Left colon (tissue), 2 donors: ENCODE measurements around the gene SYNC. TPM values are rescaled to one million over a fixed set of nuclear protein-coding genes. Genes with fewer than 3 reads are reported as not detected.

Experiments used
- ATAC-seq: fragments of 200-7000 bp; cut with Tn5 transposase; one replicate; pipeline ENCODE4 v1.9.1; 2020; ENCODE audit warnings: mild to moderate bottlenecking, moderate library complexity
- DNase-seq, 2 donors: peaks; one replicate each; pipeline ENCODE4 v3.0.0-alpha.2; 2020
- intact Hi-C, 2 donors: fragments of 100-400 bp; cut with DNase I in 1 of 2; cut with micrococcal nuclease in 1 of 2; formaldehyde crosslinking; loops; one replicate each; pipeline versions ENCODE4 v1.11.2 to v1.14.0; 2022; cut with DNase I, micrococcal nuclease
- long read RNA-seq: library from polyadenylated mRNA; unstranded; transcript quantifications from one replicate; pipeline ENCODE4 v2.0.0, GENCODE V29; 2021
- total RNA-seq, 2 donors: library from RNA; stranded (reverse); fragmentation: NEBNext Ultra II Directional; extraction: Animal tissue kit (Norgen Biotek cat#: 25700); gene quantifications; one replicate each; pipeline ENCODE4 v1.2.1, GENCODE V29; 2021
- donor health status: DM: no; HTN: no; CAD: no.
- donor health status: DM: yes; HTN: yes; CAD: no.

Gene SYNC
- 10 to 100 TPM; 16.4 to 20.3 TPM for total RNA-seq
- long read RNA-seq, transcript SYNC-201 (4 exons, 1,824 nt), result major isoform, 72 of 148 reads
- long read RNA-seq, transcript SYNC-202 (5 exons, 3,398 nt), result minor isoform, 35 of 148 reads
- long read RNA-seq, partial matches to known transcripts, result 10 of 148 reads
- long read RNA-seq, other reads (novel, unspliced or antisense), result 31 of 148 reads

DNA sequence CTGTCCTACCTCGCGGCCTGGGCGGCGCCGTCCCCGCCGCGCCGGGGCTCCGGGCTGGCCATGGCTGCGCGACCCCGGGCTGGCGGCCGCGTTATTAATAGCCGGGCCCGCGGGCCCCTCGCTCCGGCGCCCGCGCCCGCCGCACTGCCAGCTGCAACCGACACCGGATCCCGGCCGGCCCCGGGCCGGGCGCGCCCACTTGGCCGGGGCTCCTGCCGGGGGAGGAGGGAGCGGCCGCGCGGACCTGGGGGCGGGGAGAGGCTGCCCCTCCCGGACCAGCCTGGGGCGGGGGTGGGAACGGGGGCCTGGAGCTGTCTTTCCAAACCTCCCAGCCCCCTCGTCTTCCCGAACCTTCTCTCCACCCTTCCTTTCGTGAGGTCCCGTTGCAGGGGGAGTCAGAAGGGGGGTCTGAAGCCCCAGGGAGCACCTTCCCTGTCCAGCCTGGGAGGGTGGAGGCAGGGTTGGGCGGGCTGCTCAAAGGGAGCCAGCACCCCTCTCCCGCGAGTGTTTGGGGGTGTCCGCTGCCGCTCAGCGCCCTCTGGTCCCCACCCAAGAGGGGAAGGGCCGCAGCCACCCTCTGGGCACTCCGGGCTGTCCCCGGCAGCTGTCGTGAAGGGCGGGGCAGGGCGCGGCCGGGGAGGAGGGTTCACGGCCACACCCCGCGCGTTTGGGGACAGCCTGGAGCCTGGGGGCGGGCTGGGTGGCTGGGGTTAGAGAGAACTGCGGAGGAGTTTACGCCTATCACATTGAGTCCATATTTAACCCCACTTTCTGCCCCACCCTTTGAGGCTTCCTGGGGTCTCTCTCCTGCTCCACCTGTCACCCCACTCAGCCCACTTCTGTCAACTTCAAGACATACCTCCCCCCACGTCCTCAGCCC is at the start of gene SYNC:
TSS of gene SYNC (minus strand) at position 172 of the 880 bp plus-strand sequence. CDS start at position 62, 110 bp downstream.
- ATAC-seq, result peak; percentile 78
- intact Hi-C loops, result no loop called here
- peak; percentile 91 for DNase-seq

DNA sequence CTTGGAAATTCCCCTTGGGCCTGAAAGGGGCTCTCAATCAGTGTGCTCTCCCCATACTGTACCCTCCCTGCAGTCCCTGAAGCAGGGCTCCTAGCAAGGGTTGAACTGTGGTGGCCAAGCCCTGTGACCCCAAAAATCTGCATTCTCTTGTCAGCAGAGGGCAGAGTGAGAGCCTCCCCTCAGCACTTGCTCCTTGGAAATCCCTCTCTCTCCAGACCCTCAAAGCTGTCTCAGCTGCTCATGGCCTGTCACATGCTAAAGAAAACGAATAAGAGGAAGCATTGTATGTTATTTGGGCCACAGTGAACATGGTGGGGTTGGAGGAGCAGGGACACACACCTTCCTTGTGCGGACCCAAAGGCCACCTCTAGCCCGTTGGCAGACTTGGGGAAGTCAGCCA is 47.2 kb upstream of the SYNC start:
- ATAC-seq (no peak), DNase-seq (no peak)
- intact Hi-C loops, result no loop called here

DNA sequence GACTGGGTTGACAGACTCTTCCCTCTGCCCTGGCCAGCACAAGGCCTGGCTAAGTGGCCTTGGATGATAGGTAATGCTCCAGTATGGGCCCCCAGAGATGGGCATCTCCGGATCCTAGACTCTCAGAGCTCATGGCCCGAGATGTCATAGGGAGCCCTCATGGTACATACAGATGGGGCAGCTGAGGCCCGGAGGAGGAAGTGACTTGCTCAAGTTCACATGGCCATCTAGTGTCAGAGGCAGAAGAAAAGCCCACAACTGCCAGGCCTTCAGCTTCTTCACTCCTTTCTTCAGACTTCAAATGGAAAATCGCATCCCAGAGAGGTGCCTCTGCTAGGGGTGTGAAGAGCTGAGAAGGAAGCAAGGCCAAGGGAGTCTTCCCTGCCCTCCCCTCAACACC is 46.8 kb upstream of the SYNC start:
- intact Hi-C loops, result no loop called here
- ATAC-seq (no peak), DNase-seq (no peak)

DNA sequence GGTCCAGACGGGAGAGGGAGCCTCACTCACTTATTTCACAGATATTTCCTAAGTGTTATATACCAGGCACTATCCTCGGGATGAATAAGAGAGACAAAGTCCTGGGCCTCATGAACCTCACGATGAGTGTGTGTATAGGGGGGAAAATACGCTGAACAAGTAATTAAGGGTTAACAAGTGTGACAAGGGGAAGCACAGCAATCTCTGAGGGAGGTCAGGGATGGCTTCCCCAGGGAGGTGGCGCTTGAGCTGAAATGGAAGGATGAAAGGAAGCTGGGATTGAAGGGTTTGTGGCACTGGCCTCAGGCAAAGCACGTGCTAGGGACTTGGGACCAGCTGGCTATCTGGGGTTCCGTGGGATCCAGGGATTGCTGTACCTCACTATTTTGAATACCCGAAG is 46.4 kb upstream of the SYNC start:
- intact Hi-C loops, result no loop called here
- DNase-seq, result no peak
- no peak for ATAC-seq

DNA sequence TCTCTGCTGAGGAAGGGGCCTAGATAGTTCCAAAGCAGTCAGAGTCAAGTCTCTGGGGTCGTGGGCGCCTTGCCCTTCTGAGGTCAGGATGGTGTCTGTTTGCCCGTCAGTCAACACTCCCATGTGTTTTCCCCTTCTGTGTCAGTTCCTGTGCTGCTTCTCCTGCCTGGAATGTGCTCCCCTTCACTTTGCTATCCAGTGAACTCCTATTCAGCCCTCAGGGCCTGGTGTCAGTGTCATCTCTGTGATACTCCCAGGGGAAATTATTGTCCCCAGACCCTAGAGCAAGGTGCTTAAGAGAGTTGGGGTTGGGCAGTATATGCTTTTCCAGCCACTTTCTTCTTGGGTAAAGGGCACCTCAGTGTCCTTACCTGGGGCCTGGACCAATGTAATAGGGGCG is 45.8 kb upstream of the SYNC start:
- ATAC-seq, result no peak
- intact Hi-C loops, result no loop called here
- no peak for DNase-seq

DNA sequence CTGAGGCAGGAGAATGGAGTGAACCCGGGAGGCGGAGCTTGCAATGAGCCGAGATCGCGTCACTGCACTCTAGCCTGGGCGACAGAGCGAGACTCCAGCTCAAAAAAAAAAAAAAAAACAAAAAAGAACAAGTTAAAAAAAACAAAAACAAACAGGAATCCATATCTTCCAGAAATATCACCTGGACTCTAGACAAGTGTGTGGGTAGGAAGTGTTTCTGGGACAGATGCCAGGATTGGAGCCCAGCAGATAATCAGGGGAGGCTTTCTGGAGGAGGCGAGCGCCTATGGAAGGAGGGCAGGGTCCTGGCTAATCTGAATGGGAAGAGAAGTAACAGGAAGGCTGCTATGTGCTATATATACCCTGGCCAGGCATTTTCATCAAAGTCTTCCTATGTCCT is 43.6 kb upstream of the SYNC start:
- ATAC-seq (no peak), DNase-seq (no peak)
- intact Hi-C loops, result no loop called here

DNA sequence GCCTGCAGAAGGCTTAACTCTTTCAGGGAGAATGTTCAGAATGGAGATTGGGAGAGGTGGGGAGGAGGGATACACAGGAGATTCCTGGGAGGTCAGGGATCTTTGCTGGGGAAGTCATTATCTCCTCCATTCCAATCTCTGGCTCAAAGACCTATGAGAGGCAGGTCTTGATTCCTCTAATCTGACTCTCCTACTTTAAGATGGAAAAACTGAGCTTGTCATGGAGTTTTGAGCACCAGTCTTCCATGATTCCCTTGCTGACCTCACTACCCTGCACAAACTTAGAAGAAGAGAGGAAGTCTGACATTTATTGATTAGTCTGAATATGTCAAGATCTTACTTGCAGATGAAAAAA is 41.5 kb upstream of the SYNC start:
- no peak for DNase-seq
- intact Hi-C loops, result no loop called here
- ATAC-seq, result no peak

DNA sequence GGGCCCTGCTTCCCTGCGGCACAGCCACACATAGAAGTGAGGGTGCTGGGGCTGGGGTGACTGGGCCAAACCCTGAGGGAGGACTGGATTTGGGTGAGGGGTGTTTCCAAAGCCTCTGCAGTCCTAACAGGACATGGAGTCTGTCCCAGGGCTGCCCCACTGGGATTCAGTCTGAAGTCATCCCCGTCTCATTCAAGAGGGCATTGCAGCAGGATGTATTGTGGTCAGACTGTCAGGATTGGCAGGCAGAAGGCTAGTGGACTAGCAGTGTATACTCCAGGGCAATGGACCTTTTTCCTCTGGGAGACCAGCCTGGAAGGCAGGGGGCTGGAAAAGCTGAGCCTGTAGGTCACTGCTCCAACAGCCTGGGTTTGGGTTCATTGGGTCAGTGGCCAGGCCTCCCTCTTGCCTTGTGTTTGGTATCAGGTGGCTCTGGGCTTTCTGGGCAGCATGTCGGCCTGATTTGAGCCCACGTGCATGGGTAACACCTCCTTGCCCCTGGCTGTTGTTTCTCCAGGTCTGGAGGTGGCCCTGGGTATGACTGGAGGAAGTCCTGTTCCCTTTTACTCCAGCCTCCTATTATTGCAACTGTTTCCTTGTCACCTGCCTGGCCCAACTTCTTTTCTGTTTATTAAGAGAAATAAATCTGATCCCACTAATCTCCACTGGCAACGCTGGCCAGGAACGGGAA is 41.0 kb upstream of the SYNC start:
- DNase-seq, result peak in 1 of 2 donors; percentile 48
- intact Hi-C loops, result no loop called here
- peak; percentile 50 for ATAC-seq

DNA sequence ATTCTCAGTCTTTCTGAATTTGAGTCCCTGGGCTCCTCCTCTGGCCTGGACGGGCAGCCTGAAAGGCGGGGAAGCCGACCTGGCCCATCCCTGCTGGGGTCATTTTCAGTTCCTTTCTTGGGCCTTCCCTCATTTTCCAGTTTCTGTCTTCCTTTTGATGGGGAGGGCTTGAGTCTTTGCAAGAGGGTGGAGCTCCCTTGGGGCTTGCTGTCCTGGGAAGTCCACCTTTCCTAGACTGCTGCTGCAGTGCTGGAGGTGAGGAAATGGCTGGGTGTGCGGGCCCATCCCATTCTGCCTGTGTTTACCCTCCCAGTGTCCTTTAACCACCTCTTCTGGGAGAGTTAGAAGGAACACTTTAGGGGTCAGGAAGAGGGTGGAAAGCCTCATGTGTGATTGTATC is 40.4 kb upstream of the SYNC start:
- DNase-seq (peak; percentile 77 to 82), ATAC-seq (peak; percentile 79)
- intact Hi-C loops, result no loop called here

DNA sequence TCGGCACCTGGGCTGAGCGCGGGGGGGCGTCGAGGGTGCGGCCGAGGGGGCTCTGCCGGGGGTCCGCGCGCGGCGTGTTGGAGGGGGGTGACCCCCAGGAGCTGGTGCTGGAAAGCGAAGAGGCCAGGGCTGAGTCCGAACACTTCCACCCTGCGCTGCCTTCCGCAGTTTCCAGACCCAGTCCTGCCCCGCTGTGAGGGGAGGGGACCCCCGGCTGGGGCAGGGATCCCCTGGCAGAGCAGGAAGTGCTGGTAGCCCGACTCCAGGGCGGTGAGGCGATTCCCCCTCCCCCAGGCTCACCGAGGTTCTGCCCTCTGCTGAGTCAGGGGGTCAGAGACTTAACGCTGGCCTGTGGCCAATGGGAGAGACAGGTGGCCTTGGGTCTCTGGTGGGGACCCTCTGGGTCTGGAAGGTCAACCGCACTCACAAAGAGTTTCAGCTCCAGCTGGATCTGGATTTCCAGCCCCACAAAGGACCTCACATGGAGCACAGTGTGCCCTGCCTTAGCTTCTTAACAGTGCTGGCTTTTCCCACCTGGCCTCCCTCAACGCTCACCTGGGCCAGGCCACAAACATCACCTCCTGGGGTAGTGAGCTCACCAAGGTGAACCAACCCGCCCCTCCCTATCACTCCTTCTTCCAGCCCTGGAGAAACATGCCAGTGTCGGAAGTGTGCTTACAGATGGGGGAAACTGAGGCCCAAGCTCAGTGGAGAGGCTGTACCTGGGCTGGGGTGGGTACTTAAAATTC is 39.8 kb upstream of the SYNC start:
- intact Hi-C loops, result no loop called here
- DNase-seq (peak in 1 of 2 donors; percentile 59), ATAC-seq (peak; percentile 44)

DNA sequence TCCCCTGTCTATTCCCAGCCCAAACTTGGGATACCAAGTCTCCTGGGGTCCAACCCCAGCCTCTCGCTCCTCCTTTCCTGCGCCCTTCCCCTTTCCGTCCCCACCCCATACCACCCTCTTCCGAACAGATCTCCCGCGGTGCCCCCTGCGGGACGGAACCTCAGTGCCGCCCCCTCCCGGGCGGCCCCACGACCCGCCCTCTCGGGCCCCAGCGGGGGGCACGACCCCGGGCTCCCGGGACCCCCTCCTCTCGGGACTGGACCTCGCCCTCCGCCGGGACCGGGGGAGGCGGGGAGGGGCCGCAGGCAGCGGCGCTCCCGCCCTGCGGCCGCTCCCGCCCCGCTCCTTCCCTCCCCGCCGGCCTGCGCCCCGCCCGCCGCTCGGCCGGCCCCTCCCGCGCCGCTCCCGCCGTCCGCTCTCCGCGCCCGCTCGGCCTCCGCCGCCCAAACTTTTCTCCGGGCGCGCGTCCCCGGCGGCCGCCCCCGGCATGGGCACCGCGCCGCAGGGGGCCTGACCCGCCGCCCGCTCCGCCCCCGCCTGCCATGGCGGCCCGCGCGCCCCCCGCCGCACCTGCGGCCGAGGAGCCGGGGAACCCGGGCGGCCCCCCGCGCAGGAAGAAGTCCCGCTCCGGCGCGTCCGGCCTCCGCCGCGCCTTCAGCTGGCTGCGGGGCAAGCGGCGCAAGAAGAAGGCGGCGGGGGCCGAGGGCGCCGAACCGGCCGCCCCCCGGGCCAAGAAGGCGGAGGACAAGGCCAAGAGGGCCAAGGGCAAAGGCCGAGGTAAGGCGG is 39.0 kb upstream of the SYNC start:
- DNase-seq (peak; percentile 47 to 63), ATAC-seq (peak; percentile 44)
- intact Hi-C loops, result no loop called here

DNA sequence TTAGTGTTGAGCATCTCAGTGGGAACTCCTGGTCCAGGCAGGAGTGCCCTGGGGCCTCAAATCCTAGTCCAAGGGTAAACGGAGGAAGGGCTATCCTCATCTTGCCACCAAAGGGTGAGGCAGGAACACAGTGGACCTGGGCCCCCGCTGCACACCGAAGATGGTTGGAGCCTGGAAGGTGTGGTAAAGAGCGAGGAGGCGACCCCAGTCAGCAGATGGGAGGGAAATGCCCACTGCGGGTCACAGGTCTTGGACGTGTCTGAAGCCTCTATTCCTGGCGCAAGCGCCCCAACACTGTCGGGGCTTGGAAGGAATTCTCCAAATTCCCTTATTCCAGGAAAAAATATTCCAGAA is 38.5 kb upstream of the SYNC start:
- ATAC-seq (no peak), DNase-seq (no peak)
- intact Hi-C loops, result no loop called here

DNA sequence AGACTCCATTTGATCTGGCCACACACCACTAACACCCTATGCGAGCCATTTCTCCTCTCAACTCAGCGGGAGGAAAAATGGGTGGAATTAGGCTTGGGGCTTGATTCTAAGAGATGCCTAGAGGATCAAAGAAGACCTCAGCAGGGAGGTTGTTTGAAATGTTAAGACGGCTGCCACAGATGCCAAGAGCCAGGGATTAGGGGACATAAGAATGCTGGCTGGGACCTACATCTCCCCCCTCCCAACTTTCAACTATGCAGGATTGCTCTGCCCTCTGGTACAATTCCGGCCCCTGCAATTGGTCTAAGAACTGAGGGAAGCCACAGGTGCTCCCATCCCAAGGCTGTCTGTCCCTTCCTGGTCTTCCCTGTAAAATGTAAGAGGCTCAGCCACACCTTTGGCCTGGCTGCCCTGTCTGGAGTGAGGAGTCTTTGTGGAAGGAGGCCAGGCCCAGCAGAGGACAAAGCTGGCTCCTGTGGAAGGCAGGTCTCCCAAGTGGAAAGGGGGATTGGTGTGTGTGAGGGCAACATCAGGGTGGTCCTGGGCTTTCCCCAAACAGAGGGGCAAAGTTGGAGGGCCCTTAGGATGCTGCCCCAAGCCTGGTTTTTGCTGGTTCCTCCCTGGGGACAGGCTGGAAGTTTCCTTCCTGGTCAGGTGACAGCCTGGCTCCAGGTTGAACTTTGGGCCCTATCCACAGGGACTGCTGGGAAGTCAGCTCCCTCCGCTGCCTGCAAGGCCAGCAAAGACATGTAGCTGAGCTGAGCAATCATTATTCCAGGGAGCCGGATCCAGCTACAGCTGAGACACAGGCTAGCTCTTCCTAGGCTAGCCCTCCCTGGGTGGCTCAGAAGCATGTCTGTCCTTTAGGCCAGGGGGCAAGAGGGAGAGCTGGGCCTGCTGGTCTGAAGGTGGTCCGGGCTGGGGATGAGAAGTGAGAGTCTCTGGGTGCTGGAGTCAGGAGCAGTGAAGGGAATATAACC is 34.5 kb upstream of the SYNC start:
- ATAC-seq (peak; percentile 84), DNase-seq (peak; percentile 75 to 89)
- intact Hi-C loops, result no loop called here

DNA sequence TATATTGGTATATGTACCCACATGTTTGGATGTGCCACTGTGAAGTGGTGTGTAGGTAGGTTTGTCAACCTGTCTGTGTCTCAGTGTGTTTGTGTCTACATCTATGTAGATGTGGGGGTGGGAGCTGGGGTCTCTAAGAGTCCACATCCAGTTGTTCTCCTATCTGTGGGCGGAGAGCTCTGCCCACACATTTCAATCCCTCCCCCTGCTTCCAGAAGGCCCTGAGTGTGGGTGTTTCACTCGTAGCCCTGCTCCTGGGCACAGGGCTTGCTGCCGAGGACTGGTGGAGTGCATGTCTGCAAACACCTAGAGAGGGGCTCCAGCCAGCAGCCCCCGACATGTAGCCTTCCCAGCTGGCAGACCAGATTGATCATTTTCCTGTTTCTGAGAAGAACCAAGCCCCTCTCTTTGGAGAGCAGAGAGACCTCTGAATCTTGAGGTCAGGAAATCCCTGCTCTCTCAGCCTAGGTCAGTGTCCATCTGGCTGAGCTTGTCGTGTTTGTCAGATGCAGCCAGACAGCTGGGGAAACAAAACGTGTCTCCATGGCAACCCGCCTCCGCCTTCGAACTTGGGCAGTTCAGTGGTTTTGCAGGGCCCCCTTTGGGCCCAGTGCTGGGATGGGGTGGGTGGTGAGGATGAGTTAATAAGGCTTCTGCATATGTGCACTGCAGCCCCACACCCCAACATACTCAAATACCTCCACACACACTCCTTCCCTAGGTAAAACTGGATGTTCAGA is 31.2 kb upstream of the SYNC start:
- intact Hi-C loops, result no loop called here
- ATAC-seq, result no peak
- DNase-seq, result no peak

DNA sequence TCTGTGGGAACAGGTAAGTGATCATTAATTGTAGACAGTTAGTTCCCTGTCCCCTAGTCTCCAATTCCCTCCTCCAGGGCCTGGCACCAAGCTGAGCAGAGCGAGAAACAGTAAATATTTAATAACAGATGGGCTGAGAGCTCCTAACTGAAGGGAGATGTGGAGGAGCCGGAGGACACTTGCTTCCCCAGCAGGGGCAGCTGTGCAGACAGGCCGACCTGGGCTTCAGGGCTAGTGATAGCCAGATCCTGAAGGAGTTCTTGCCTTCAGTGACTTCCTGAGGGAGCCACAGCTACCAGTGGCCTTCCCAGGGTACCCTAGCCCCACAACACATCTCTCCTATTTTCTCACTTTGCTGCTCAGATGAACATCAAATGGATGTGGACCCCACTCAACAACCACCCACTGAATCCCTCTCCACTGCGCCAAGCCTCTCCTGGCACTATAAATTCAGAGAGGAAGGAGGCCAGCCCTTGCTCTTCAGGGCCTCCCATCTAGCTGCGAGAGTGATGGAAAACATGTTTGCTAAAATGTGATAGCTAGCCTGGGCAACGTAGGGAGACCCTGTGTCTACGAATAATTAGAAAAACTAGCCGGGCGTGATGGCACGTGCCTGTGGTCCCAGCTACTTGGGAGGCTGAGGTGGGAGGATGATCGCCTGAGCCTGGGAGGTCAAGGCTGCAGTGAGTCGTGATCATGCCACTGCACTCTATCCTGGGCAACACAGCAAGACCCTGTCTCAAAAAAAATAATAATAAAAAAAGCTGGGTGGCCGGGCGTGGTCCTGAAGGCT is 26.9 kb upstream of the SYNC start:
- intact Hi-C loops, result no loop called here
- DNase-seq (no peak), ATAC-seq (no peak)

DNA sequence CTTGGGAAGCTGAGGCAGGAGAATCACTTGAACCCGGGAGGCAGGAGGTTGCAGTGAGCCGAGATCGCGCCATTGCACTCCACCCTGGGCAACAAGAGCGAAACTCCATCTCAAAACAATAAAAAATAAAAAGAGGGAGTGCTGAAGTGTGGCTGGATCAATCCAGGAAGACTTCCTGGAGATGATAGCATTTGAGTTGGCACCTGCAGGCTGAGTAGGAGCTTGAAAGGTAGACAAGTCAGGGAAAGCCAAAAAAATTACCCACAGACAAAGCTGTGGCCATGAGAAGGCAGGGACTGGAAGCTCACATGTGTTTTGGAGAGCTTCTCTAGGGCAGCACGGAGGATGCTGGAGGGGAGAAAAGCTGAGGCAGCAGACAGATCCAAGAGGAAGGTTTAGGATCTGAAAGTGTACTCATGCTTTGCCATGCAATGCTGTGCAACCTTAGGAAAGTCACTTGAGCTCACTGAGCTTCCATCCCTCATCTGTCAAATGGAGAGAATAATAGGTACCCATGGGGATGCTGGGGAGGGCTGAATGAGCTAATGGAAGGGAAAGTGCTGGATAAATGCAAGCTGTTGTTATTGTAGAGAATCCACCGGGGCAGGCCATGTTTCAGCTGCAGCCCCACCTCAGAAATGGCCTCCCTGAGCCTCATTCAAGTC is 26.0 kb upstream of the SYNC start:
- DNase-seq (no peak), ATAC-seq (no peak)
- intact Hi-C loops, result no loop called here
